Measurements from ENCODE around the gene ZCCHC7. TPM values are rescaled to one million over a fixed set of nuclear protein-coding genes. Genes with fewer than 3 reads are reported as not detected.

The ZCCHC7 gene
- polyA plus RNA-seq, 3 donors = 8.7 to 12.9 (median 12.5) TPM

DNA sequence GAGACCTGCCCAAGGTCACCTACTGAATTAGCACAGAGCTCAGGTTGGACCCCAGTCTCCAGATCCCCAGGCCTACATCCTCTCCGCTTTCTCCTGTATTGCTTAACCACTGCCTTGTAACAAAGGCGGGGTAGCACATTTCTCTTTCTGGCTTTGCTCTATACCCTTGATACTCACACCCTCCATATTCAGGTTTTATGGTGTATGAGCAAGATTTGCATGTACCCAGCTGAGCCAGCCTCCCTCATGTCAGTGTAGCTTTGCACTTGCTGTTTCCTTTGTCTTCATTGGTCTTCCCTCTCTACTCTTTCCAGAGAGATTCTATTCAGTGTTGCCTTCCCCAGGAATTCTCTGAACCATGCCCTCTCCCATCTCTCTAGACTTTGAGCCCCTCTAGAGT is 19.6 kb upstream of the ZCCHC7 start:
- H3K36me3 Mint-ChIP-seq = no peaks in the 10 kb centered on the region
- H3K9ac ChIP-seq (ENCODE audit: insufficient read depth, low read length, poor library complexity, severe bottlenecking) = no peak overlapping the region
- WGBS (ENCODE audit: insufficient coverage) = no CpG with 5 or more reads among the region's 2 CpGs
- peaks cover 5 to 7% (median 5%) of the 10 kb centered on the region in 3 donors for H3K27me3 Mint-ChIP-seq (ENCODE audit: low read depth in 3 of 3)
- no peaks in the 10 kb centered on the region for H3K9me3 Mint-ChIP-seq
- no peaks in the 10 kb centered on the region for H3K9me3 ChIP-seq (replicated peaks in 1 of 2; ENCODE audit: control insufficient read depth in 1 of 2, insufficient read depth in 1 of 2, low read length in 2 of 2)
- intact Hi-C loops (cut with micrococcal nuclease) = no loop called here
- H2AFZ ChIP-seq (ENCODE audit: insufficient read depth, low read depth, low read length, poor library complexity, severe bottlenecking) = no peak overlapping the region
- H3K4me2 ChIP-seq (replicated peaks; ENCODE audit: extremely low read depth, low read length, poor library complexity, severe bottlenecking) = no peak overlapping the region
- H3K27ac ChIP-seq (ENCODE audit: low read depth in 1 of 2, low read length in 2 of 2) = no peak overlapping the region
- no peaks in the 10 kb centered on the region for H3K4me1 ChIP-seq (ENCODE audit: control insufficient read depth in 1 of 2, insufficient read depth in 2 of 2, low read length in 2 of 2)
- H3K27me3 ChIP-seq (ENCODE audit: control insufficient read depth in 2 of 2, insufficient read depth in 2 of 2, low read length in 2 of 2) = no peaks in the 10 kb centered on the region
- no peaks in the 10 kb centered on the region for H3K79me2 ChIP-seq (ENCODE audit: insufficient read depth, low read length)
- no peaks in the 10 kb centered on the region for H3K4me1 Mint-ChIP-seq
- no peaks in the 10 kb centered on the region for H3K36me3 ChIP-seq (replicated peaks in 1 of 2; ENCODE audit: control insufficient read depth in 1 of 2, insufficient read depth in 2 of 2, low read length in 2 of 2)
- TF ChIP-seq, protein P1, sequence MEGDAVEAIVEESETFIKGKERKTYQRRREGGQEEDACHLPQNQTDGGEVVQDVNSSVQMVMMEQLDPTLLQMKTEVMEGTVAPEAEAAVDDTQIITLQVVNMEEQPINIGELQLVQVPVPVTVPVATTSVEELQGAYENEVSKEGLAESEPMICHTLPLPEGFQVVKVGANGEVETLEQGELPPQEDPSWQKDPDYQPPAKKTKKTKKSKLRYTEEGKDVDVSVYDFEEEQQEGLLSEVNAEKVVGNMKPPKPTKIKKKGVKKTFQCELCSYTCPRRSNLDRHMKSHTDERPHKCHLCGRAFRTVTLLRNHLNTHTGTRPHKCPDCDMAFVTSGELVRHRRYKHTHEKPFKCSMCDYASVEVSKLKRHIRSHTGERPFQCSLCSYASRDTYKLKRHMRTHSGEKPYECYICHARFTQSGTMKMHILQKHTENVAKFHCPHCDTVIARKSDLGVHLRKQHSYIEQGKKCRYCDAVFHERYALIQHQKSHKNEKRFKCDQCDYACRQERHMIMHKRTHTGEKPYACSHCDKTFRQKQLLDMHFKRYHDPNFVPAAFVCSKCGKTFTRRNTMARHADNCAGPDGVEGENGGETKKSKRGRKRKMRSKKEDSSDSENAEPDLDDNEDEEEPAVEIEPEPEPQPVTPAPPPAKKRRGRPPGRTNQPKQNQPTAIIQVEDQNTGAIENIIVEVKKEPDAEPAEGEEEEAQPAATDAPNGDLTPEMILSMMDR (IDR thresholded peaks at IDR 0.05) = no peak
- no peaks in the 10 kb centered on the region for H4K20me1 ChIP-seq (ENCODE audit: insufficient read depth, low read length)
- DNase-seq = no peak
- H3K4me3 ChIP-seq (replicated peaks in 1 of 3; ENCODE audit: low read depth in 2 of 3, low read length in 3 of 3) = no peak overlapping the region
- no peak overlapping the region for H3K27ac Mint-ChIP-seq
- H3K4me3 Mint-ChIP-seq = no peak overlapping the region

DNA sequence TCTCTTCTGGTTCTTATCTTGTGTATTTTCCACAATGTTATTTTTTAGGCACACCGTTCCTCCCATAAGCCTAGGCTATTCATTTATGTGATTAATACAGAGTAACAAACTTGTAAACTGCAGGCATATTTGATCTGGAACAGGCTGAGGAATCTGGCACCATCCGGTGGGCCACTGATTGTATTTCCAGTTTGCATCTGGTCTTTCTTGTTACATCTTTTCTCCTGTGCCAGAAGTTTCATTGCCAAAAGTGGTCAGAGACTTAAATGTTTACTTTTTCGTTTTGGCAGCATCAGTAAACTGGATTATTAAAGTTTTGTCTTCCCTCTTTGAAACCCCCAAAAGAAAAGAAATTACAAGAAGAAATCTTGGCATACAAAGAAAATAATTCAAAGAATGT is 17.9 kb upstream of the ZCCHC7 start:
- Histone ChIP-seq H3K4me1 (ENCODE audit: control insufficient read depth in 1 of 2, insufficient read depth in 2 of 2, low read length in 2 of 2) (no peaks in the 10 kb centered on the region), H3K27me3 (ENCODE audit: control insufficient read depth in 2 of 2, insufficient read depth in 2 of 2, low read length in 2 of 2) (no peaks in the 10 kb centered on the region), H2AFZ (ENCODE audit: insufficient read depth, low read depth, low read length, poor library complexity, severe bottlenecking) (no peak overlapping the region), H3K9ac (ENCODE audit: insufficient read depth, low read length, poor library complexity, severe bottlenecking) (no peak overlapping the region), H3K27ac (ENCODE audit: low read depth in 1 of 2, low read length in 2 of 2) (no peak overlapping the region), H3K79me2 (ENCODE audit: insufficient read depth, low read length) (no peaks in the 10 kb centered on the region), H3K9me3 (replicated peaks in 1 of 2; ENCODE audit: control insufficient read depth in 1 of 2, insufficient read depth in 1 of 2, low read length in 2 of 2) (no peaks in the 10 kb centered on the region), H3K4me2 (replicated peaks; ENCODE audit: extremely low read depth, low read length, poor library complexity, severe bottlenecking) (no peak overlapping the region), H4K20me1 (ENCODE audit: insufficient read depth, low read length) (no peaks in the 10 kb centered on the region), H3K4me3 (replicated peaks in 1 of 3; ENCODE audit: low read depth in 2 of 3, low read length in 3 of 3) (no peak overlapping the region), H3K36me3 (replicated peaks in 1 of 2; ENCODE audit: control insufficient read depth in 1 of 2, insufficient read depth in 2 of 2, low read length in 2 of 2) (no peaks in the 10 kb centered on the region)
- Mint-ChIP-seq H3K4me1 (no peaks in the 10 kb centered on the region), H3K27me3 (ENCODE audit: low read depth in 3 of 3) (peaks cover 2 to 5% (median 5%) of the 10 kb centered on the region in 3 donors), H3K36me3 (no peaks in the 10 kb centered on the region), H3K4me3 (no peak overlapping the region), H3K27ac (no peak overlapping the region), H3K9me3 (no peaks in the 10 kb centered on the region)
- no peak for DNase-seq
- TF ChIP-seq, protein P1 (IDR thresholded peaks at IDR 0.05) = no peak
- WGBS (ENCODE audit: insufficient coverage) = 78% methylated on average over 1 of the region's 3 CpGs
- intact Hi-C loops (cut with micrococcal nuclease) = no loop called here
